Fibroblast of villous mesenchyme (primary cell): ENCODE results near the gene MAPK7. TPM values are rescaled to one million over a fixed set of nuclear protein-coding genes. Genes with fewer than 3 reads are reported as not detected.

Source experiments
- DNase-seq: peaks from one replicate; pipeline ENCODE4 v3.0.0-alpha.2; 2010; ENCODE audit warnings: low read depth
- H3K4me3 ChIP-seq: 2 replicates; pipeline ENCODE4 v1.5.1; 2011; ENCODE audit warnings: low read depth, mild to moderate bottlenecking, low read length
- CTCF ChIP-seq: IDR thresholded peaks from 2 replicates; pipeline ENCODE4 v1.5.1; 2012; ENCODE audit warnings: low read depth, mild to moderate bottlenecking, low read length; ENCODE audit not compliant: insufficient read depth
- total RNA-seq: library from RNA; depleted of rRNA; stranded (reverse); fragments of >200 nt; gene quantifications from 2 replicates; pipeline ENCODE4 v1.2.3, GENCODE V29; 2012

Gene MAPK7
- total RNA-seq, 1 donor, result 14.7 TPM

GRCh38 chr17:19359151-19359550 is 19.1 kb upstream of the MAPK7 start:
- no peak overlapping the region for H3K4me3 ChIP-seq
- TF ChIP-seq CTCF, result no peak
- no peak for DNase-seq

GRCh38 chr17:19359856-19360255 is 18.4 kb upstream of the MAPK7 start:
- H3K4me3 ChIP-seq, result no peak overlapping the region
- TF ChIP-seq CTCF, result no peak
- no peak for DNase-seq

GRCh38 chr17:19360772-19361171 is 17.5 kb upstream of the MAPK7 start:
- no peak for TF ChIP-seq CTCF

DNA sequence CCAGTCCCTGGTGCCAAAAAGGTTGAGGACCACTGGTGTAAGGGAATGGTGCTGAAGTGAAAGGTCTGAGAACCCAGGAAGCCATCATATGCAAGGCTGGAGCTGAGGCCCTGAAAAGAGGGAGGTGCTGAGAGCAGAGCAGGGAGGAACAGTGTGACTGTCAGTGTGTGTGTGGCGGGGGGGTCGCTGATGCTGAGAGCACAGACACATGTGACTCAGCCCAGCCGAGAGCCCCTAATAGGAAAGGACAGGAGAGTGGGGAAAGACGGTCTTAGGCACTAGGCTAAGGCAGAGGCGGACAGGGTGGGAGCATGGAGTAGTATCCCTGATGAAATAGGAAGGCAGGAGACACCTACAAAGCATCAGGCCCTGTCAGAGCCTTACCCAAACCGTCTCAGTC is 17.0 kb upstream of the MAPK7 start:
- no peak for TF ChIP-seq CTCF
- no peak for DNase-seq
- peak overlapping the region; percentile 82 for H3K4me3 ChIP-seq

More at GRCh38 chr17:19360772-19361171, 17.5 kb upstream of the MAPK7 start:
- H3K4me3 ChIP-seq, result no peak overlapping the region
- DNase-seq, result no peak

- no peak for TF ChIP-seq CTCF
- DNase-seq, result no peak
- H3K4me3 ChIP-seq, result peak overlapping the region; percentile 82
These were observed 16.4 kb upstream of the MAPK7 start for GRCh38 chr17:19361944-19362276.

GRCh38 chr17:19362277-19363113 is 15.8 kb upstream of the MAPK7 start, which contains the start of gene B9D1:
B9D1 (minus strand) TSS chr17:19362723; CDS start chr17:19362569, 154 bp downstream.
- peak within 1 kb of the TSS; percentile 82 for H3K4me3 ChIP-seq
- DNase-seq, result peak; percentile 94
- peak; percentile 71 for TF ChIP-seq CTCF

DNA sequence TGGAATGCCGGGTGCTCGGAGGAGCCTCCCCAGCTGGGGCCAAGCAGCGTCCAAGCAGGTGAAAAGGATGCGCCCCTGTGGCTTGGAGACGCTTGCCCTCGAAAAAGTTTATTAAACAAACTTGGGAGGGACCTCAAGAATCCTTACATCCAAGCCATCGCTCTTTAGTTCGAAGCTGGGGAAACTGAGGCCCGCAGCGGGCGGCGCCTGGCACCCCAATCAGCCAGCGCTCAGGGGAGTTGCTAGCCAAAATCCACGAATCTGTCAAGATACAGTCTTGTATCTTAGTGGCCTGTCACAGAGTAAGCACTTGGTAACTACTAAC is 15.2 kb upstream of the MAPK7 start:
- no peak for DNase-seq
- TF ChIP-seq CTCF, result no peak
- H3K4me3 ChIP-seq, result peak overlapping the region; percentile 82
